GM23338 (cell line): ENCODE measurements around the gene RHBDD1. TPM values are rescaled to one million over a fixed set of nuclear protein-coding genes. Genes with fewer than 3 reads are reported as not detected.

Experiments used
- ATAC-seq: fragments of 200-7000 bp; cut with Tn5 transposase; 3 replicates; pipeline ENCODE4 v1.9.1; 2020
- DNase-seq: peaks from one replicate; pipeline ENCODE4 v3.0.0-alpha.2; 2015; ENCODE audit warnings: low spot score
- H2AFZ ChIP-seq: fragments of 200-600 bp; sonication (generic); 2 replicates; pipeline ENCODE4 v1.8.0; 2016; ENCODE audit warnings: antibody characterized with exemption, mild to moderate bottlenecking, moderate library complexity
- H3F3A ChIP-seq: fragments of 200-600 bp; sonication (generic); replicated peaks from 2 replicates; pipeline ENCODE4 v1.8.0; 2017; ENCODE audit warnings: antibody characterized with exemption, mixed run types, low read depth
- H3K27ac ChIP-seq: fragments of 200-600 bp; sonication (generic); 2 replicates; pipeline ENCODE4 v1.6.1; 2016; ENCODE audit warnings: low read depth
- H3K27me3 ChIP-seq: fragments of 200-600 bp; sonication (generic); 2 replicates; pipeline ENCODE4 v1.8.0; 2016; ENCODE audit warnings: mild to moderate bottlenecking, mixed run types, moderate library complexity; ENCODE audit not compliant: insufficient read depth
- H3K36me3 ChIP-seq: fragments of 200-600 bp; sonication (generic); 2 replicates; pipeline ENCODE4 v1.8.0; 2016; ENCODE audit warnings: mild to moderate bottlenecking; ENCODE audit not compliant: insufficient read depth
- H3K4me1 ChIP-seq: fragments of 200-600 bp; sonication (generic); 2 replicates; pipeline ENCODE4 v1.8.0; 2016; ENCODE audit warnings: mild to moderate bottlenecking, moderate library complexity; ENCODE audit not compliant: insufficient read depth
- H3K4me2 ChIP-seq: fragments of 200-600 bp; sonication (generic); 2 replicates; pipeline ENCODE4 v1.7.1; 2017; ENCODE audit warnings: mixed run types
- H3K4me3 ChIP-seq: fragments of 200-600 bp; sonication (generic); 2 replicates; pipeline ENCODE4 v1.6.1; 2016; ENCODE audit warnings: mixed run types
- H3K79me2 ChIP-seq: fragments of 200-600 bp; sonication (generic); replicated peaks from 2 replicates; pipeline ENCODE4 v1.8.0; 2017; ENCODE audit warnings: mild to moderate bottlenecking; ENCODE audit not compliant: insufficient read depth
- H3K9me2 ChIP-seq: fragments of 200-600 bp; sonication (generic); 2 replicates; pipeline ENCODE4 v1.8.0; 2017; ENCODE audit not compliant: insufficient read depth
- H4K20me1 ChIP-seq: fragments of 200-600 bp; sonication (generic); replicated peaks from 2 replicates; pipeline ENCODE4 v1.8.0; 2017; ENCODE audit warnings: mild to moderate bottlenecking; ENCODE audit not compliant: insufficient read depth
- H3K27ac Mint-ChIP-seq: 2 replicates; pipeline ENCODE4 v1.8.0; 2020; ENCODE audit warnings: inconsistent platforms, mild to moderate bottlenecking, moderate library complexity, mixed read lengths
- H3K27me3 Mint-ChIP-seq: 3 replicates; pipeline ENCODE4 v1.8.0; 2022; ENCODE audit warnings: low read depth, mild to moderate bottlenecking, moderate library complexity, mixed read lengths, inconsistent platforms; ENCODE audit not compliant: insufficient read depth, poor library complexity
- H3K36me3 Mint-ChIP-seq: 3 replicates; pipeline ENCODE4 v1.8.0; 2021; ENCODE audit warnings: low read depth, mild to moderate bottlenecking, inconsistent platforms, moderate library complexity, mixed read lengths
- H3K4me1 Mint-ChIP-seq: 3 replicates; pipeline ENCODE4 v1.8.0; 2020; ENCODE audit warnings: mild to moderate bottlenecking, inconsistent platforms, mixed read lengths
- H3K4me3 Mint-ChIP-seq: 3 replicates; pipeline ENCODE4 v1.8.0; 2021; ENCODE audit warnings: moderate library complexity, mild to moderate bottlenecking, inconsistent platforms, mixed read lengths
- H3K9me3 Mint-ChIP-seq: 3 replicates; pipeline ENCODE4 v1.8.0; 2020; ENCODE audit warnings: moderate library complexity, mild to moderate bottlenecking, inconsistent platforms, mixed read lengths
- CREB1 ChIP-seq: fragments of 250-450 bp; sonication (Bioruptor Pico); IDR thresholded peaks from 2 replicates; pipeline ENCODE4 v1.5.0; 2020; ENCODE audit warnings: low read depth, mild to moderate bottlenecking, moderate library complexity
- CTCF ChIP-seq, 2 experiments: fragments of 200-600 bp in 1 of 2; sonication (generic) in 1 of 2; conservative IDR thresholded peaks; 2 replicates each; pipeline versions ENCODE4 v1.5.1 to v1.6.1; 2016 to 2017; ENCODE audit warnings: antibody characterized with exemption in 2 of 2, low read depth in 2 of 2, mild to moderate bottlenecking in 2 of 2, moderate library complexity in 1 of 2
- ETS1 ChIP-seq: IDR thresholded peaks from 2 replicates; pipeline ENCODE4 v1.6.1; 2016; ENCODE audit warnings: antibody characterized with exemption
- EZH2 ChIP-seq: fragments of 200-600 bp; sonication (generic); IDR thresholded peaks from one replicate; pipeline ENCODE4 v1.8.0; 2017; ENCODE audit warnings: antibody characterized with exemption, mild to moderate bottlenecking, low read depth; ENCODE audit not compliant: unreplicated experiment
- EZH2phosphoT487 ChIP-seq: fragments of 200-600 bp; sonication (generic); IDR thresholded peaks from one replicate; pipeline ENCODE4 v1.8.1; 2018; ENCODE audit warnings: antibody characterized with exemption; ENCODE audit not compliant: unreplicated experiment
- JUNB ChIP-seq: IDR thresholded peaks from one replicate; pipeline ENCODE4 v1.6.1; 2016; ENCODE audit warnings: antibody characterized with exemption; ENCODE audit not compliant: unreplicated experiment
- POLR2AphosphoS5 ChIP-seq: IDR thresholded peaks from 2 replicates; pipeline ENCODE4 v1.6.1; 2016; ENCODE audit warnings: antibody characterized with exemption, low read depth
- REST ChIP-seq: IDR thresholded peaks from one replicate; pipeline ENCODE4 v1.6.1; 2018; ENCODE audit warnings: antibody characterized with exemption; ENCODE audit not compliant: unreplicated experiment
- STAT1 ChIP-seq: IDR thresholded peaks from one replicate; pipeline ENCODE4 v1.6.1; 2016; ENCODE audit warnings: antibody characterized with exemption; ENCODE audit not compliant: unreplicated experiment
- ZNF114 ChIP-seq: fragments of 250-450 bp; sonication (Bioruptor Pico); IDR thresholded peaks from 2 replicates; pipeline ENCODE4 v1.5.0; 2020; ENCODE audit warnings: mild to moderate bottlenecking, moderate library complexity
- ZNF331 ChIP-seq: fragments of 250-450 bp; sonication (Bioruptor Pico); IDR thresholded peaks from 2 replicates; pipeline ENCODE4 v1.5.0; 2020; ENCODE audit warnings: low read depth, mild to moderate bottlenecking, moderate library complexity
- polyA plus RNA-seq: library from polyadenylated mRNA; unstranded; fragments of >200 nt; fragmentation: Nextera tagmentation; extraction: Ambion mirVana; gene quantifications from 2 replicates; pipeline ENCODE4 v1.2.1, GENCODE V29; 2016
- total RNA-seq: library from RNA; depleted of rRNA; stranded (reverse); fragments of >200 nt; shearing (Covaris generic); gene quantifications from 2 replicates; pipeline ENCODE4 v1.2.3, GENCODE V29; 2014

RHBDD1 gene
- total and polyA plus RNA-seq, 2 experiments from 2014 or later = 7.3 to 13.0 TPM

- Histone ChIP-seq H3F3A (peaks cover 5% of the 10 kb centered on the region; the same call in 1 of the 2 replicates), H4K20me1 (0 out of 2 replicates have a peak, but pooled peaks cover 4% of the 10 kb centered on the region), H2AFZ (peak overlapping the region; percentile 52; the same call in 1 of the 2 replicates), H3K4me1 (peaks cover 55% of the 10 kb centered on the region), H3K27me3 (no peaks in the 10 kb centered on the region), H3K4me3 (peak overlapping the region; percentile 54), H3K4me2 (peak overlapping the region; percentile 84), H3K79me2 (peaks cover 84% of the 10 kb centered on the region), H3K36me3 (no peaks in the 10 kb centered on the region), H3K27ac (peak overlapping the region; percentile 94), H3K9me2 (no peaks in the 10 kb centered on the region)
- ATAC-seq (peak; percentile 88), DNase-seq (peak; percentile 96)
- peak overlapping the region; percentile 96 for H3K27ac Mint-ChIP-seq
- H3K9me3 Mint-ChIP-seq = peaks cover 4% of the 10 kb centered on the region; the same call in 1 of the 3 replicates
- no peak for TF ChIP-seq EZH2phosphoT487
- TF ChIP-seq CTCF (conservative IDR thresholded peaks at IDR 0.05; ENCODE audit: low read depth in 2 of 2) = 0 out of 4 replicates have a peak, but pooled peaks of 1 of the 2 experiments have one; percentile 9
- TF ChIP-seq POLR2AphosphoS5 = peak; percentile 53
- TF ChIP-seq CREB1 (CRISPR knock-in tag) = no peak; the same call in 1 of the 2 replicates
- H3K27me3 Mint-ChIP-seq = peaks cover 7% of the 10 kb centered on the region
- peak overlapping the region; percentile 82 for H3K4me3 Mint-ChIP-seq
- H3K4me1 Mint-ChIP-seq = peaks cover 53% of the 10 kb centered on the region
- peaks cover 32% of the 10 kb centered on the region for H3K36me3 Mint-ChIP-seq
Observed at GRCh38 chr2:226791487-226792081, 44.3 kb upstream of the RHBDD1 start.

- Mint-ChIP-seq H3K4me1 (peaks cover 55% of the 10 kb centered on the region), H3K27me3 (peaks cover 10% of the 10 kb centered on the region), H3K9me3 (peaks cover 11% of the 10 kb centered on the region; the same call in 2 of the 3 replicates), H3K36me3 (peaks cover 32% of the 10 kb centered on the region), H3K4me3 (peak overlapping the region; percentile 71), H3K27ac (peak overlapping the region; percentile 93)
- Histone ChIP-seq H4K20me1 (0 out of 2 replicates have a peak, but pooled peaks cover 4% of the 10 kb centered on the region), H3K36me3 (no peaks in the 10 kb centered on the region), H3K27me3 (no peaks in the 10 kb centered on the region), H3F3A (peaks cover 5% of the 10 kb centered on the region; the same call in 1 of the 2 replicates), H3K9me2 (no peaks in the 10 kb centered on the region), H3K4me2 (peak overlapping the region; percentile 84), H3K4me3 (peak overlapping the region; percentile 54), H3K79me2 (peaks cover 84% of the 10 kb centered on the region), H2AFZ (no peak overlapping the region), H3K27ac (peak overlapping the region; percentile 94), H3K4me1 (peaks cover 55% of the 10 kb centered on the region)
- peak; percentile 8 for DNase-seq
- ATAC-seq = no peak
- TF ChIP-seq ZNF114 (CRISPR knock-in tag) (no peak), REST (no peak), JUNB (no peak), ETS1 (no peak), POLR2AphosphoS5 (no peak), STAT1 (no peak), ZNF331 (no peak), CTCF (conservative IDR thresholded peaks at IDR 0.05; ENCODE audit: low read depth in 2 of 2) (no peak), CREB1 (CRISPR knock-in tag) (no peak), EZH2 (no peak)
Observed at GRCh38 chr2:226792155-226792881, 43.5 kb upstream of the RHBDD1 start.
